ENCODE measurements around the gene MYO1B. TPM values are rescaled to one million over a fixed set of nuclear protein-coding genes. Genes with fewer than 3 reads are reported as not detected.

The MYO1B gene
- total and polyA plus RNA-seq, 2 experiments from 2014 or later = 126 to 197 TPM

- H4K20me1 ChIP-seq (ENCODE audit: insufficient read depth) = no peaks in the 10 kb centered on the region
- TF ChIP-seq EZH2phosphoT487 (IDR thresholded peaks at IDR 0.05; ENCODE audit: insufficient read depth, low read depth) = no peak
- no peak for TF ChIP-seq EZH2 (IDR thresholded peaks at IDR 0.05; ENCODE audit: insufficient read depth, poor library complexity, severe bottlenecking)
- no peak overlapping the region for H3K4me2 ChIP-seq (ENCODE audit: unreplicated experiment)
- in situ Hi-C loops (cut with MboI) = no loop called here
- H3K4me1 ChIP-seq (ENCODE audit: insufficient read depth) = peaks cover 23% of the 10 kb centered on the region
- H3K9me2 ChIP-seq (ENCODE audit: insufficient read depth) = peaks cover 5% of the 10 kb centered on the region; the same call in 1 of the 2 replicates
- H3F3A ChIP-seq (ENCODE audit: insufficient read depth) = peaks cover 27% of the 10 kb centered on the region
- H3K27ac ChIP-seq = no peak overlapping the region
- H3K4me3 ChIP-seq = no peak overlapping the region
- no peak for DNase-seq
- peaks cover 89% of the 10 kb centered on the region for H3K79me2 ChIP-seq (ENCODE audit: insufficient read depth)
- WGBS, 2 experiments (ENCODE audit: low coverage in 1 of 2, low lambda C conversion rate in 2 of 2, missing lambda C conversion rate in 2 of 2) = 67 to 69% methylated on average over 3 of the region's 3 CpGs
- no peak overlapping the region for H3K9ac ChIP-seq
- no peak overlapping the region for H2AFZ ChIP-seq
- H3K36me3 ChIP-seq (ENCODE audit: low read depth) = peaks cover 26% of the 10 kb centered on the region
- no peaks in the 10 kb centered on the region for H3K27me3 ChIP-seq (replicated peaks; ENCODE audit: insufficient read depth)
- H3K9me3 ChIP-seq (ENCODE audit: low read depth) = no peaks in the 10 kb centered on the region
Measured at GRCh38 chr2:191335875-191336464, 90.8 kb downstream of the MYO1B start.

- WGBS, 2 experiments (ENCODE audit: low coverage in 1 of 2, low lambda C conversion rate in 2 of 2, missing lambda C conversion rate in 2 of 2) = 91 to 95% methylated on average over 3 of the region's 3 CpGs
- H3K4me2 ChIP-seq (ENCODE audit: unreplicated experiment) = no peak overlapping the region
- H3K9me3 ChIP-seq (ENCODE audit: low read depth) = no peaks in the 10 kb centered on the region
- no peaks in the 10 kb centered on the region for H3K9me2 ChIP-seq (ENCODE audit: insufficient read depth)
- no peak overlapping the region for H2AFZ ChIP-seq
- TF ChIP-seq EZH2 (IDR thresholded peaks at IDR 0.05; ENCODE audit: insufficient read depth, poor library complexity, severe bottlenecking) (no peak), EZH2phosphoT487 (IDR thresholded peaks at IDR 0.05; ENCODE audit: insufficient read depth, low read depth) (no peak)
- peaks cover 37% of the 10 kb centered on the region for H3K36me3 ChIP-seq (ENCODE audit: low read depth)
- no peak overlapping the region for H3K9ac ChIP-seq
- peaks cover 17% of the 10 kb centered on the region; the same call in 1 of the 2 replicates for H3F3A ChIP-seq (ENCODE audit: insufficient read depth)
- no peaks in the 10 kb centered on the region for H4K20me1 ChIP-seq (ENCODE audit: insufficient read depth)
- peaks cover 8% of the 10 kb centered on the region for H3K4me1 ChIP-seq (ENCODE audit: insufficient read depth)
- in situ Hi-C loops (cut with MboI) = no loop called here
- H3K4me3 ChIP-seq = no peak overlapping the region
- H3K27ac ChIP-seq = no peak overlapping the region
- peaks cover 85% of the 10 kb centered on the region for H3K79me2 ChIP-seq (ENCODE audit: insufficient read depth)
- H3K27me3 ChIP-seq (replicated peaks; ENCODE audit: insufficient read depth) = no peaks in the 10 kb centered on the region
- DNase-seq = no peak
Measured at GRCh38 chr2:191341436-191341835, 96.2 kb downstream of the MYO1B start.

- TF ChIP-seq EZH2 (IDR thresholded peaks at IDR 0.05; ENCODE audit: insufficient read depth, poor library complexity, severe bottlenecking) (no peak), EZH2phosphoT487 (IDR thresholded peaks at IDR 0.05; ENCODE audit: insufficient read depth, low read depth) (no peak)
- in situ Hi-C loops (cut with MboI) = no loop called here
- WGBS, 2 experiments (ENCODE audit: low coverage in 1 of 2, low lambda C conversion rate in 2 of 2, missing lambda C conversion rate in 2 of 2) = 44 to 50% methylated on average over 2 of the region's 2 CpGs
- H2AFZ ChIP-seq = no peak overlapping the region
- H3K9ac ChIP-seq = no peak overlapping the region
- DNase-seq = no peak
- no peak overlapping the region for H3K4me3 ChIP-seq
- peaks cover 43% of the 10 kb centered on the region for H3K36me3 ChIP-seq (ENCODE audit: low read depth)
- H3K4me2 ChIP-seq (ENCODE audit: unreplicated experiment) = no peak overlapping the region
- peaks cover 17% of the 10 kb centered on the region for H3K4me1 ChIP-seq (ENCODE audit: insufficient read depth)
- peaks cover 75% of the 10 kb centered on the region for H3K79me2 ChIP-seq (ENCODE audit: insufficient read depth)
- no peak overlapping the region for H3K27ac ChIP-seq
- H3K9me2 ChIP-seq (ENCODE audit: insufficient read depth) = no peaks in the 10 kb centered on the region
- H3K27me3 ChIP-seq (replicated peaks; ENCODE audit: insufficient read depth) = no peaks in the 10 kb centered on the region
- no peaks in the 10 kb centered on the region for H4K20me1 ChIP-seq (ENCODE audit: insufficient read depth)
- no peaks in the 10 kb centered on the region for H3K9me3 ChIP-seq (ENCODE audit: low read depth)
- peaks cover 39% of the 10 kb centered on the region; the same call in 1 of the 2 replicates for H3F3A ChIP-seq (ENCODE audit: insufficient read depth)
Measured at GRCh38 chr2:191343796-191344338, 98.7 kb downstream of the MYO1B start.

- H3K4me2 ChIP-seq (ENCODE audit: unreplicated experiment) = peak overlapping the region; percentile 59
Measured at GRCh38 chr2:191345788-191346187, 100.6 kb downstream of the MYO1B start.

More at GRCh38 chr2:191345788-191346187, 100.6 kb downstream of the MYO1B start:
- H3K4me3 ChIP-seq = no peak overlapping the region
- peaks cover 57% of the 10 kb centered on the region for H3K36me3 ChIP-seq (ENCODE audit: low read depth)
- no peaks in the 10 kb centered on the region for H3K9me3 ChIP-seq (ENCODE audit: low read depth)
- peaks cover 21% of the 10 kb centered on the region for H3K4me1 ChIP-seq (ENCODE audit: insufficient read depth)
- H3K79me2 ChIP-seq (ENCODE audit: insufficient read depth) = peaks cover 72% of the 10 kb centered on the region
- TF ChIP-seq EZH2phosphoT487 (IDR thresholded peaks at IDR 0.05; ENCODE audit: insufficient read depth, low read depth) (no peak), EZH2 (IDR thresholded peaks at IDR 0.05; ENCODE audit: insufficient read depth, poor library complexity, severe bottlenecking) (no peak)
- peak; percentile 72 for DNase-seq
- H3K27me3 ChIP-seq (replicated peaks; ENCODE audit: insufficient read depth) = no peaks in the 10 kb centered on the region
- in situ Hi-C loops (cut with MboI) = no loop called here
- H3K9me2 ChIP-seq (ENCODE audit: insufficient read depth) = no peaks in the 10 kb centered on the region
- H2AFZ ChIP-seq = no peak overlapping the region
- H3K27ac ChIP-seq = peak overlapping the region; percentile 13
- H3F3A ChIP-seq (ENCODE audit: insufficient read depth) = peaks cover 54% of the 10 kb centered on the region; the same call in 1 of the 2 replicates
- H3K9ac ChIP-seq = no peak overlapping the region
- H4K20me1 ChIP-seq (ENCODE audit: insufficient read depth) = no peaks in the 10 kb centered on the region

Data from GM23248 (cell line).